NCI-H2107 (cell line): Measurements from ENCODE around the gene SCYGR7.

Experiments used
- DNase-seq: peaks from one replicate; lab custom pipeline; 2025; lab: John Stamatoyannopoulos, UW

Gene SCYGR7

DNA sequence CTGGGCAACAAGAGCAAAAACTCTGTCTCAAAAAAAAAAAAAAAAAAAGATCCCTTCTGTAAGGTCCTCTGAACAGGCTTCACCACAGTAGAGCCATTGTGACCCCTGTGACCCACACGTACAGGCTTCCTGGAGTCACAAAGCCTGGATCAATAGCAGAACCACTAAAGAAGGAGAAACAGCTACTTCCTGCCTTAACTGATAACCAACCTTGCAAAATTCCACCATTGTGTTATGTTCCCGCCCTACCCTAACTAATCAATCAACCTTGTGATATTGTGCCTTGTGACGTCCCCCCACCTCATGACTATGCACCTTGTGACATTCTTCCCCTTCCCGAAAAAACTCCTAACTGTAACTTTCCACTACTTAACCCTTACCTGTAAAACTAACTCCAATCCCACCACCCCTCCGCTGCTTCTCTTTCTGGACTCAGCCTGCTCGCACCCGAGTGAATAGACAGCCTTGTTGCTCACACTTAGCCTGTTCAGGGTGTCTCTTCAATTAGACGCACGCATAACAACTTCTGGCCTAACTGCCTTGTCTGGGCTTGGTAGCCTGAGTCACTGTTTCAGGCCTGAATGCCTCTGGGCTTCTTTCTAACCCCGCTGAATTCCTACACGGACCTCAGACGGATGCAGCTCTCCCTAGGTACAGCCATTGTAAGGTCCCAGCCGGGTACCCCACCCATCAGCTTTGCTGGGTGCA is 31.4 kb downstream of the SCYGR7 start:
- DNase-seq, result no peak

- no peak for DNase-seq
Measured at GRCh38 chr2:227761740-227762476, 33.8 kb downstream of the SCYGR7 start.

DNA sequence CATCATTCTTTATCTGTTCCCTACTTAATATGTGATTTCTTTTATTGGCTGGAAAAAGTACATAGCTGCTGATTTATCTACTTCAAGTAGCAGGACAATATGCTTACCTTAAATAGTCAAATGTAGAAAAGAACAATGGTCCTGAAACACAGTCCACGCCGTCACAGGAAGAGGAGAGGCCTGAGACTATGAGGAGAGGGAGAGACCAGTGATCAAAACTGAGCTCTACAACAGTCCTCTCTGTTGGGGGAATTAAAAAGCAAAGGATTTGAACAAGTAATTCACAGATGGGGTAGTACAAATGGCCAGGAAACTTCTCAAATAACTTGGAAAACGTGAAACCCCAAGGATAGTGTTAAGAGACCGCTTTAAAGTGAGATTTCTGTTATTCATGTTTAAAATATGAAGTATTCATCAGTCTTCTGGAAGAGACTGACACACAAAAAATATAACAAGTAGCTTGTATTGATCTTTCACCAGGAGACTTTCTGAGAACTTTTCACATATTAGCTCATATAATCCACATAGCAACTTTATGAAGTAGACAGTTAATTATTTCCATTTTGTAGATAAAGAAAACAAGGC is 37.7 kb downstream of the SCYGR7 start:
- DNase-seq, result no peak

DNA sequence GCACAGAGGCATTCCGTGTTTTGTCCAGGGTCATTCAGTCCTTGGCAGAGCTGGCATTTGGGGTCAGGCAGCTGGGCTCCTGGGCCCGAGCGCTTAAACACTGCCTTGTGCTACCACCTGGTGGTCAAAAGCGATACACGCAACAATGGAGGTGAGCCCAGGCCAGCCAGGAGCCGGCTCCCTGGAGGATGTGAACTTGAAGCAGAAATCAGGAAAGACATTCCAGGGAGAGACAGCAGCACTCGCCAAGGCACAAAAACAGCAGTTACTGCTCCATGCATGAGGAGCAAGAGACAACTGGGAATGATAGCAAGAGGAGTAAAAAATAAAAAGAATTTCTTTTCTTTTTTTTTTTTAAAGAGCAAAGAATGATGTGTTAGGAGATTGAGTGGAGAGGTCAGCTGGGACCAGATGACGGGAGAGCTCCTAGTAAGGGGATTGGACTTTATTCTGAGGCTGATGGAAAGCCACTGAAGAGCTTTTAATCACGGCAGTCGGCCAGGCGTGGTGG is 38.3 kb downstream of the SCYGR7 start:
- peak; percentile 29 for DNase-seq

DNA sequence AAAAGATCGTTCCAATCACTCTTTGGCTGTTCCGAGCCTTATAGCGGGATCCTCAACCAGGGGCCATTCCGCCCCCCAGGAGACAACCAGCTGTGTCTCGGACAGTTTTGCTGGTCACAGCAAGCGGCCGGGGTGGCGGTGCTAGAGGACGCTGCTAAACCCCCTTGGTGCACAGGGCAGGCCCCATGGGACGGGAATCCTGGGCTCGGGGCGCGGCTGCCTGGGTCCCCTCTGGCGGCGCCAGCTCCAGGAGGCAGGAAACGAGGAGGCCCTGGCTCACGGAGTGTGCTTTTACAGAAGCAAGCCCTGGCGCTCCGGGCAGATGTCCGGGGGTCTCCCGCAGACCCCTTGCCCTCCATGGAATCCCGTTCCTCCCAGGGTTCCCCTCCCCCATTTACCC is 39.7 kb downstream of the SCYGR7 start:
- no peak for DNase-seq

- DNase-seq, result peak; percentile 45
Measured at GRCh38 chr2:227772197-227772661, 44.1 kb downstream of the SCYGR7 start.

GRCh38 chr2:227772932-227773331 is 44.8 kb downstream of the SCYGR7 start:
- no peak for DNase-seq

DNA sequence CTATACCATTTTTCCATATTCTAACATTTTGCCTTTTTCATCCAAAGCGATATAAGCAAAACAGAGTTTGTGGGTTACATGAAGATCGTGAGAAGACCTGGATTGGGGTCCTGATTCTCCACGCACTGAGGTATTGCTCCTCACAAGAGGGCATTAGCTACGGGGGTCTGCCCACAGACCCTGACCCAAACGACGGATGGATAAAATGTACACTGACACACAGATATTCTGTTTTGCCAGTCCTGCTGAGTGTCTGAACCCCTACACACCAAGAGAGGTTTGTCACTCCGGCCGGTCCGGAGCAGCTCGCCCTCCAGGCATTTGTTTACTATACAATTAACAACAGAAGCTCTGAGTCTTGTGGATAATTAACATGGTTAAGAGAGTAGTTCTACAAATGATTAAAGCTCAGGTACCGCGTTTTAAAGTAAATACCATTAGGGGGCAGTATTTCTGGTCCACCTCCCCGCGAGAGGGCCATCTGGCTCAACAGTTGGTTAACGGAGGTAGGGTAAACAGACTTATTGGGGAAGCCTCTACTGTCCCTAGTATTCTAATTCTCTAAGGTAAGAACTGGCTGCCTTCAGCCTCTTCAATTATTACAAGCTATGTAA is 46.0 kb downstream of the SCYGR7 start:
- DNase-seq, result no peak

DNA sequence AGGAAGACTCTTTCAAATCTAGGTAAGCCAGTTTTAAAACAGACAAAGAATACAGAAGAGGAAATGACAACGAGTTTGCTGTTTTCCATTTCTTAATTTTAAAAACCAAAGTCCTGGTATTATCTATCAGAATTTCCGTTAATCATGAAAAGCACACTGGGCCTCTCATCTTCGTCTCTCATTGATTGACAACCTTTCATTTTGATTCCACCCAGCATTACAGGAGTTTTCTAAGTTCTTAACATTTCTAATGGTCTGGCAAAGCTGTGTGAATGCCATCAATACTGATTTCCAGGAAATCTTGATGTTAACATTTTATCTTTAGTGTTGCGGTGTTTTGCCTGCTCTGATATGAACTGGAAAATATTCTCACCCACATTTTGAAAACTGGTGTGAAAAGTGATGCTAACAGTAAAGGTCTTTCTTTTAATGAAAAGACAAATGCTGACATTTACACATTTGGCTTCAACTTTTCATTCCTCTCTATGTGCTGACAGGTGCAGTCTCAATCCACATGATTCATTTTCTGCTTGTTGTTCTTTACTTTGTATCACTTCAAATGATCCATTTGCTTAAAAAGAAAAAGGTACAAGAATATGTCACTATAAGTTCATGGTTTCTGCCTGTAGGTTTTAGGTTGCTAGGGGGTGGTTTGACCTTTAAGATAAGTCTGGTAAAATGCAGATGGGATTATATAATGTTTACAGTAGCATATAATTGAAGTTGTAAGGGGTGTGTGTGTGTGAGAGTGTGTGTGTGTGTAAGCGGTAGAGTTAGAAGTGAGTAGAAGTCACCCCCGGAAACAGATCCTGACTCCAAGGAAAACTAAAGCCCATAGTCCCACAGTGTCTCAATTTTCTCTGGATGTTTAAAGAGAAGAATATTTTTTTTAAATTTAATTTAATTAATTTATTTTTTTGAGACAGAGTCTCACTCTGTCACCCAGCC is 47.0 kb downstream of the SCYGR7 start:
- no peak for DNase-seq
